Small intestine (tissue), 7 donors: Measurements from ENCODE around the gene DDX27. TPM values are rescaled to one million over a fixed set of nuclear protein-coding genes. Genes with fewer than 3 reads are reported as not detected.

Experiments
- DNase-seq, 2 donors: peaks; one replicate each; pipeline versions ENCODE4 v3.0.0 to v3.0.0-alpha.2; 2013
- FAIRE-seq: peaks from 2 replicates; lab custom pipeline; 2012; peaks lifted over from hg19 to GRCh38; lab: Jason Lieb, UNC
- H3K27ac ChIP-seq, 3 donors: one replicate each; pipeline ENCODE4 v1.5.1; 2013; ENCODE audit warnings: low read length in 2 of 3, mild to moderate bottlenecking in 2 of 3, control low read depth in 1 of 3, inconsistent platforms in 1 of 3, low read depth in 1 of 3, moderate library complexity in 1 of 3
- H3K27me3 ChIP-seq, 3 donors: one replicate each; pipeline ENCODE4 v1.6.1; 2013; ENCODE audit warnings: low read length in 3 of 3, inconsistent platforms in 1 of 3; ENCODE audit not compliant: control insufficient read depth in 3 of 3, insufficient read depth in 3 of 3
- H3K36me3 ChIP-seq, 3 donors: one replicate each; pipeline ENCODE4 v1.6.1; 2013; ENCODE audit warnings: low read length in 3 of 3, inconsistent platforms in 1 of 3, low read depth in 1 of 3, mild to moderate bottlenecking in 1 of 3, moderate library complexity in 1 of 3; ENCODE audit not compliant: control insufficient read depth in 3 of 3, insufficient read depth in 2 of 3
- H3K4me1 ChIP-seq, 3 donors: one replicate each; pipeline ENCODE4 v1.6.1; 2013; ENCODE audit warnings: low read length in 2 of 3, inconsistent platforms in 1 of 3, low read depth in 1 of 3, mild to moderate bottlenecking in 1 of 3, moderate library complexity in 1 of 3; ENCODE audit not compliant: control insufficient read depth in 3 of 3, insufficient read depth in 2 of 3
- H3K4me3 ChIP-seq, 3 donors: one replicate each; pipeline ENCODE4 v1.5.1; 2013; ENCODE audit warnings: low read length in 3 of 3, control low read depth in 1 of 3, inconsistent platforms in 1 of 3, low read depth in 1 of 3, mild to moderate bottlenecking in 1 of 3, moderate library complexity in 1 of 3
- H3K9me3 ChIP-seq, 2 donors: one replicate each; pipeline ENCODE4 v1.6.1; 2013; ENCODE audit warnings: low read depth in 1 of 2, low read length in 1 of 2; ENCODE audit not compliant: control insufficient read depth in 2 of 2, insufficient read depth in 1 of 2
- WGBS, 3 donors: extraction: QIAGEN DNeasy Blood & Tissue Kit; methylation state at CpG; one replicate each; pipeline ENCODE4 v1.1.7; 2013; 5-methylcytosine and 5-hydroxymethylcytosine counted together
- polyA plus RNA-seq, 4 donors: library from polyadenylated mRNA; stranded (reverse) in 3 of 4; unstranded in 1 of 4; fragments of 200-250 nt in 3 of 4; fragments of 120-200 nt in 1 of 4; gene quantifications; one replicate each; pipeline versions ENCODE4 v1.2.1 to v1.2.3, GENCODE V29; 2013
- donor health status: healthy with polysubstance abuse.
- donor health status: control.
- donor health status: control.
- donor health status: Bipolar disorder and iron deficiency.
- donor health status: healthy.

Gene DDX27
- polyA plus RNA-seq, 4 donors: 32.0 to 48.9 (median 34.9) TPM

- peak; percentile 23 to 35 for DNase-seq
Measured at GRCh38 chr20:49229381-49229780, 10.2 kb downstream of the DDX27 start.

GRCh38 chr20:49230021-49230420, 10.8 kb downstream of the DDX27 start:
- Histone ChIP-seq H3K4me3 (no peak overlapping the region), H3K9me3 (no peaks in the 10 kb centered on the region), H3K4me1 (peaks cover 0 to 20% (median 4%) of the 10 kb centered on the region in 3 donors), H3K27me3 (no peaks in the 10 kb centered on the region), H3K27ac (peak overlapping the region; percentile 1 to 92 (median 61)), H3K36me3 (peaks cover 12 to 84% (median 26%) of the 10 kb centered on the region in 3 donors)
- FAIRE-seq: no peak
- no peak for DNase-seq
- 90 to 94% (median 92%) methylated on average over 10 of the region's 10 CpGs for WGBS, 3 donors

More at GRCh38 chr20:49229381-49229780, 10.2 kb downstream of the DDX27 start:
- no peaks in the 10 kb centered on the region for H3K9me3 ChIP-seq
- no peak overlapping the region for H3K4me3 ChIP-seq
- H3K27me3 ChIP-seq: no peaks in the 10 kb centered on the region
- no peak for FAIRE-seq
- H3K27ac ChIP-seq: peak overlapping the region in 1 of 3 donors; percentile 92
- WGBS, 3 donors: 45 to 79% (median 62%) methylated on average over 2 of the region's 2 CpGs
- peaks cover 0 to 20% (median 4%) of the 10 kb centered on the region in 3 donors for H3K4me1 ChIP-seq
- H3K36me3 ChIP-seq: peaks cover 17 to 84% (median 28%) of the 10 kb centered on the region in 3 donors

GRCh38 chr20:49230561-49231133, 11.4 kb downstream of the DDX27 start:
- peaks cover 11 to 83% (median 29%) of the 10 kb centered on the region in 3 donors for H3K36me3 ChIP-seq
- H3K27me3 ChIP-seq: no peaks in the 10 kb centered on the region
- H3K27ac ChIP-seq: peak overlapping the region; percentile 22 to 92 (median 61)
- H3K9me3 ChIP-seq: no peaks in the 10 kb centered on the region
- no peak overlapping the region for H3K4me3 ChIP-seq
- WGBS, 3 donors: 21 to 59% (median 43%) methylated on average over 8 of the region's 8 CpGs
- peaks cover 0 to 20% (median 4%) of the 10 kb centered on the region in 3 donors for H3K4me1 ChIP-seq
- FAIRE-seq (no peak), DNase-seq (peak; percentile 77 to 80)

GRCh38 chr20:49231471-49231870, 12.3 kb downstream of the DDX27 start:
- H3K4me1 ChIP-seq: peaks cover 0 to 20% (median 4%) of the 10 kb centered on the region in 3 donors
- FAIRE-seq (no peak), DNase-seq (no peak)
- H3K27ac ChIP-seq: peak overlapping the region in 2 of 3 donors; percentile 22 to 92
- no peaks in the 10 kb centered on the region for H3K9me3 ChIP-seq
- H3K27me3 ChIP-seq: no peaks in the 10 kb centered on the region
- peaks cover 10 to 82% (median 24%) of the 10 kb centered on the region in 3 donors for H3K36me3 ChIP-seq
- 70 to 96% (median 88%) methylated on average over 7 of the region's 7 CpGs for WGBS, 3 donors
- H3K4me3 ChIP-seq: no peak overlapping the region

GRCh38 chr20:49233226-49233625, 14.0 kb downstream of the DDX27 start:
- 94 to 97% (median 97%) methylated on average over 10 of the region's 10 CpGs for WGBS, 3 donors
- FAIRE-seq: no peak
- Histone ChIP-seq H3K4me1 (peaks cover 0 to 27% (median 4%) of the 10 kb centered on the region in 3 donors), H3K9me3 (no peaks in the 10 kb centered on the region), H3K4me3 (no peak overlapping the region), H3K36me3 (peaks cover 12 to 82% (median 25%) of the 10 kb centered on the region in 3 donors), H3K27me3 (no peaks in the 10 kb centered on the region), H3K27ac (no peak overlapping the region)
- no peak for DNase-seq

- H3K4me3 ChIP-seq: no peak overlapping the region
- peaks cover 0 to 23% (median 3%) of the 10 kb centered on the region in 3 donors for H3K4me1 ChIP-seq
- FAIRE-seq: no peak
- DNase-seq: no peak
- no peaks in the 10 kb centered on the region for H3K27me3 ChIP-seq
- H3K36me3 ChIP-seq: peaks cover 20 to 83% (median 31%) of the 10 kb centered on the region in 3 donors
- WGBS, 3 donors: 96 to 99% (median 98%) methylated on average over 6 of the region's 6 CpGs
- H3K27ac ChIP-seq: no peak overlapping the region
- H3K9me3 ChIP-seq: no peaks in the 10 kb centered on the region
Measured at GRCh38 chr20:49234831-49235230, 15.6 kb downstream of the DDX27 start.

- WGBS, 3 donors: 73 to 85% (median 78%) methylated on average over 9 of the region's 9 CpGs
- DNase-seq: peak in 1 of 2 donors; percentile 27
Measured at GRCh38 chr20:49236301-49236700, 17.1 kb downstream of the DDX27 start.

GRCh38 chr20:49237531-49237930, 18.3 kb downstream of the DDX27 start:
- peak; percentile 84 to 94 for DNase-seq
- FAIRE-seq: no peak

More at GRCh38 chr20:49236301-49236700, 17.1 kb downstream of the DDX27 start:
- Histone ChIP-seq H3K9me3 (no peaks in the 10 kb centered on the region), H3K27ac (no peak overlapping the region), H3K4me1 (peaks cover 0 to 8% (median 0%) of the 10 kb centered on the region in 3 donors), H3K27me3 (no peaks in the 10 kb centered on the region), H3K4me3 (no peak overlapping the region), H3K36me3 (peaks cover 24 to 79% (median 27%) of the 10 kb centered on the region in 3 donors)
- no peak for FAIRE-seq

More at GRCh38 chr20:49237531-49237930, 18.3 kb downstream of the DDX27 start:
- Histone ChIP-seq H3K27me3 (no peaks in the 10 kb centered on the region), H3K9me3 (no peaks in the 10 kb centered on the region), H3K4me3 (no peak overlapping the region), H3K27ac (peak overlapping the region in 2 of 3 donors; percentile 7 to 77), H3K4me1 (peaks cover 0 to 7% (median 0%) of the 10 kb centered on the region in 3 donors), H3K36me3 (peaks cover 26 to 82% (median 32%) of the 10 kb centered on the region in 3 donors)
- WGBS, 3 donors: 20 to 68% (median 31%) methylated on average over 4 of the region's 4 CpGs
